Measurements from ENCODE around the gene EFCAB9. TPM values are rescaled to one million over a fixed set of nuclear protein-coding genes. Genes with fewer than 3 reads are reported as not detected.
"Not testable (repeated sequence)": the region's sequence is repeated elsewhere in the genome, so short reads cannot be mapped to it uniquely, and the experiment has no call there.

The EFCAB9 gene
- total RNA-seq, 1 experiment from 2014 or later = not detected

DNA sequence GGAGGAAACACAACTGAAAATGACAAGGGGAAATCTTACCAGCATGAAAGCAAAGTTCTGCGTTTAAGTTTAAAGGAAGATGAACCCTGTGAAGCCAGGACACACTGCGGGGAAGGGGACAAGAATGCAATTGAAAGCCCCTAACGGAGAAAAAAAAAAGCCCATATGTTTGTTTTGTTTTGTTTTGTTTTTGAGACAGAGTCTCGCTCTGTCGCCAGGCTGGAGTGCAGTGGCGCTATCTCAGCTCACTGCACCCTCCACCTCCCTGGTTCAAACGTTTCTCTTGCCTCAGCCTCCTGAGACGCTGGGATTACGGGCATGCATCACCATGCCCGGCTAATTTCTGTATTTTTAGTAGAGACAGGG lies 8.9 kb upstream of the EFCAB9 start:
- in situ Hi-C loops (cut with HindIII; ENCODE audit: low sequenced_read_pairs) = no loop called here

DNA sequence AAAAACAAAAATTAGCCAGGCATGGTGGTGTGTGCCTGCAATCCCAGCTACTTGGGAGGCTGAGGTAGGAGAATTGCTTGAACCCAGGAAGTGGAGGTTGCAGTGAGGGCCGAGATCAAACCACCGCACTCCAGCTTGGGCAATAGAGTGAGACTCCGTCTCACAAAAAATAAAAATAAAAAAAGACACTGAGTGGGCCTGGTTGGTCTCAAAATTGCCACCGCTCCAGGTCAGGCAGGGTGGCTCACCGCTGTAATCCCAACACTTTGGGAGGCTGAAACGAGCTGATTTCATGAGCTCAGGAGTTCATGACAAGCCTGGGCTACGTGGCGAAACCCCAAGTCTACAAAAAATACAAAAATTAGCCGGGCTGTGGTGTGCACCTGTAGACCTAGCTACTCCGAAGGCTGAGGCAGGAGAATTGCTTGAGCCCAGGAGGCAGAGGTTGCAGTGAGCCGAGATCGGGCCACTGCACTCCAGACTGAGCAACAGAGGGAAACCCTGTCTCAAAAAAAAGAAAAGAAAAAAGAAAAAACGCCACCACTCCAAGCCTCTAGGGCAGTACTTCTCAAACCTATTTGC lies 7.8 kb upstream of the EFCAB9 start:
- in situ Hi-C loops (cut with HindIII; ENCODE audit: low sequenced_read_pairs) = no loop called here
- DNase-seq (ENCODE audit: low spot score) = no peak

More for the DNA sequence above, 8.9 kb upstream of the EFCAB9 start:
- DNase-seq (ENCODE audit: low spot score) = peak; percentile 43

DNA sequence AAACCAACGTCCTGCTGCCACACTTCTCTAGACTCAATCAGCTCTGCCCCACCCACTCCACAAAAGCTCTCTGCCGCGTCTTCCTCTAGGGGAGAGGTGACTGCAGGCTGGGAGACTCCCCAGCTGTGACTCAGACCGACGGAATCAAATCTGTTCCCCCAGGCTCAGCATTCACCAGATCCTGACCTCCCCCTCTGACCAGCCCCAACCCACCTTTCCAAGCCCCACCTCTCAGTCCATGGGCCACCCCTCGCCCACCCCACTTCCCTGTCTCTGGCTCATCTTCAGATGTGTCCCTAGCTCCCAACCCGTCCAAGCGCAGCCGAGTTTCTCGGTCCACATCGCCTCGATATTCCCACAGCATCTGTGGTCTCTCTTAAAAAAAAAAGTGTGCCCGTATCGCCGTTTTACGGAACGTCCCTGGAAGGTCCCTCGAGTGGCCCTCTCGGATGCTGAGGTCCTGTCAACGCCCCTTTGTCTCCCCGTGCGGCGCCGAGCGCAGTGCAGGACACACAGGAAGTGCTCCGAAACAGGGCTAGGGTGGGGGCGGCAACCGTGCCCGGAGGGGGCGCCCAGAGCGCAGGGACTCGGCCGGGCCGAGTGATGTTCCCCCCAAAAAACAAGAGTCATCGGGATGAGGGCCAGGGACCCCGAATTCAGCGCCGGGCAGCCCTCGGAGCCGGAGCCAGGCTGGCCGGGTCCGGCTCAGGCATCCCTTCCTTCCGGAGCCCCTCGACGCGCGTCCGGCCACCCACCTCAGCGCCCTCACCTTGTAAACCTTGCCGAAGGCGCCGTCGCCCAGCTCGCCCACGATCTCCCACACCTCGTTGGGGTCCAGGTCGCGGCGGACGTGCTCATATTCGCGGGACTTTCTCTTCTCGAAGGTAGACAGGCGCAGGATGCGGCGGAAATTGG lies 6.6 kb upstream of the EFCAB9 start:
- in situ Hi-C loops (cut with HindIII; ENCODE audit: low sequenced_read_pairs) = no loop called here
- DNase-seq (ENCODE audit: low spot score) = peak; percentile 71

- DNase-seq (ENCODE audit: low spot score) = peak; percentile 91
- in situ Hi-C loops (cut with HindIII; ENCODE audit: low sequenced_read_pairs) = no loop called here
Measured at GRCh38 chr5:172188033-172188892, 5.7 kb upstream of the EFCAB9 start, which contains the start of gene STK10. Gene STK10, minus strand, starts transcription at chr5:172188224. Its CDS starts 182 bp downstream, at chr5:172188042.

DNA sequence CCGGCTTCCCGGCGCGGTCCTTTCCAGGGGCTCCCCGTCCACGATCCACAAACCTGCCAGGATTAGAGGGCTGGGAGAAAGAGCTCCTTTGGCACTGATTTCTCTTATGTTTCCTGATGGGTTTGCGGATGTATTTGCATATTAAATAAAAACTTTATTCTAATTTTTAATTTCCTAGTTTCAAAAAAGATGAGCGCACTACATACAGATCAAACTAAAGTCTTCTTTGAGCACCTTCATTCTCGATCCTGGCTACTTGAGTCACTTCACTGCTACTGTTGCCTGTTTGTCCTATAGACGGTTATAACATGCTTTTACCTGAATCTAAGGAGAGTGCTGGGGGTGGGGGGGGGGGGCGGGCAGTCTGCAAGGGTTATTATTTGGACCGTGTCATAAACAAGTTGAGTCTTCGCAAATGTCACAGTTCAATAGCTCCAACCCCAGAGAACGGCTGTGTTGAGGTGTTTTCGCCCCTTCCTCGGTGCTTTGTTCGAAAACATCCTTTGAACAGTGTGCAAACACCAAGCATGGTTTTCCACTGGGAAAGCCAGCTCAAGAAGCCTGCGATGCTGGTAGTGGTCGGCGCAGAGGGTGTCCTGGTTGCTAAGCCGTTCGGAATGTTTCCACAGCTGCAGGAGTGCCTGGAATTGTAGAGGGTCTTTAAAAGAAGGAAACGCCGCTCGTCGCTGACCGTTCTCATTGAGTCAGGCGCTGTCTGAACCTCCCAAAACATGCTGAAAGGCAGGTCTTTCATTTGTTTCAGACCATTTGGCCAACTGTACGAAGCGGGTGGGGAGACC lies 4.9 kb upstream of the EFCAB9 start:
- in situ Hi-C loops (cut with HindIII; ENCODE audit: low sequenced_read_pairs) = no loop called here
- peak; percentile 65 for DNase-seq (ENCODE audit: low spot score)

GRCh38 chr5:172189693-172190296 lies 4.2 kb upstream of the EFCAB9 start:
- in situ Hi-C loops (cut with HindIII; ENCODE audit: low sequenced_read_pairs) = no loop called here
- DNase-seq (ENCODE audit: low spot score) = no peak

- DNase-seq (ENCODE audit: low spot score) = no peak
- in situ Hi-C loops (cut with HindIII; ENCODE audit: low sequenced_read_pairs) = no loop called here
Measured at GRCh38 chr5:172194985-172195774, 1.2 kb downstream of the EFCAB9 start.

DNA sequence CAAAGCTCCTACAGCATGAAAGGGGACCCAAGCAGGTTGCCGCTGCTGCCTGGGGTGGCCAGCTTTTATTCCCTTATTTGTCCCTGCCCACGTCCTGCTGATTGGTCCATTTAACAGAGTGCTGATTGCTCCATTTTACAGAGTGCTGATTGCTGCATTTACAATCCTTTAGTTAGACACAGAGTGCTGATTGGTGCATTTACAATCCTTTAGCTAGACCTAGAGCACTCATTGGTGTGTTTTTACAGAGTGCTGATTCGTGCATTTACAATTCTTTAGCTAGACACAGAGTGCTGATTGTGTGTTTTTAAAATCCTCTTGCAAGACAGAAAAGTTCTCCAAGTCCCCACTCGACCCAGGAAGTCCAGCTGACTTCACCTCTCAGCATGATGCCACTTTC lies 3.8 kb downstream of the EFCAB9 start:
- DNase-seq (ENCODE audit: low spot score); in situ Hi-C loops (cut with HindIII; ENCODE audit: low sequenced_read_pairs): not testable (repeated sequence)

- in situ Hi-C loops (cut with HindIII; ENCODE audit: low sequenced_read_pairs) = no loop called here
- DNase-seq (ENCODE audit: low spot score) = no peak
Measured at GRCh38 chr5:172199446-172199845, 5.5 kb downstream of the EFCAB9 start.

- in situ Hi-C loops (cut with HindIII; ENCODE audit: low sequenced_read_pairs) = no loop called here
- DNase-seq (ENCODE audit: low spot score) = no peak
Measured at GRCh38 chr5:172200476-172200875, 6.5 kb downstream of the EFCAB9 start.

DNA sequence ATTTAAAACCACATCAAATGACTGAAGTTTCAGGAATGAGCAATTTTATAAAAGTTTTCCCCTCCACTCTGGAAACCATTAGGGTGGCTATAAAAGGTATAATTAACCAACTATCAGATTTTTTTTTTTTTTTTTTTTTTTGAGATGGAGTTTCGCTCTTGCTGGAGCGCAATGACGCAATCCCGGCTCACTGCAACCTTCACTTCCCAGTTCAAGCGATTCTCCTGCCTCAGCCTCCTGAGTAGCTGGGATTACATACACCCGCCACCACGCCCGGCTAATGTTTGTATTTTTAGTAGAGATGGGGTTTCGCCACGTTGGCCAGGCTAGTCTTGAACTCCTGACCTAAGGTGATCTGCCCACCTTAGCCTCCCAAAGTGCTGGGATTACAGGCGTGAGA lies 12.0 kb downstream of the EFCAB9 start:
- DNase-seq (ENCODE audit: low spot score); in situ Hi-C loops (cut with HindIII; ENCODE audit: low sequenced_read_pairs): not testable (repeated sequence)

DNA sequence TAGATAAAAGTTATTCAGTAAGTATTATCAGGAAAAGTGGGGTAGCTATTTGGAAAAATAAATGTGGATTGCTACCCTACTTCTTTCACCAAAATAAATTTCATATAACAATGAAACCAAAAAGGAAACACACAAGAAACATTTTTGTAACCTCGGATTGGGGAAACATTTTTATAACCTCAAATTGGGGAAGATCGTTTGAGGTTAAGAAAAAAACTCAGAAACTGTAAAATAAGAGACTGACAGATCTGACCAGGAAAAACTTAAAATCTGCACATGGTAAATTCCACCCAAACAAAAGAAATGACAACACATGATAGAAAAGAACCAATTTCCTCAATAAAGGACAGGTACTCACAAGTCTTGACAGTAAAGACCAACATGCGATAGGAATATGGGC lies 13.5 kb downstream of the EFCAB9 start:
- no peak for DNase-seq (ENCODE audit: low spot score)
- in situ Hi-C loops (cut with HindIII; ENCODE audit: low sequenced_read_pairs) = no loop called here

- in situ Hi-C loops (cut with HindIII; ENCODE audit: low sequenced_read_pairs) = no loop called here
- no peak for DNase-seq (ENCODE audit: low spot score)
Measured at GRCh38 chr5:172209714-172210113, 15.7 kb downstream of the EFCAB9 start.

GRCh38 chr5:172211676-172212075 lies 17.7 kb downstream of the EFCAB9 start:
- in situ Hi-C loops (cut with HindIII; ENCODE audit: low sequenced_read_pairs) = no loop called here
- DNase-seq (ENCODE audit: low spot score) = peak; percentile 75

DNA sequence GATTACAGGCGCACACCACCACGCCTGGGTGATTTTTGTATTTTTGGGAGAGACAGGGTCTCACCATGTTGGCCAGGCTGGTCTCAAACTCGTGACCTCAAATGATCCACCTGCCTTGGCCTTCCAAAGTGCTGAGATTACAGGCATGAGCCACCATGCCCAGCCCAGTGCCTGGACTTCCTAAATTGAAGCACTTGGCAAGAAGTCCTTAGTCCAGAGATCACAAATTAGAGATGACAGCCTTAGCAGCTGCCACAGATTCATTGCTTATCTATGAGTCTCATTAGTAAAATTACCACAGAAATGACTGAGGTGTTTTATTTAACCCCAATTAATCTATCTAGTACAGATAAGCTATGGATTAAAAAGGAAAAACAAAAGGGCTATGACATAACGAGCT lies 19.2 kb downstream of the EFCAB9 start:
- in situ Hi-C loops (cut with HindIII; ENCODE audit: low sequenced_read_pairs) = no loop called here
- DNase-seq (ENCODE audit: low spot score) = peak; percentile 72

GRCh38 chr5:172216345-172216744 lies 22.4 kb downstream of the EFCAB9 start:
- in situ Hi-C loops (cut with HindIII; ENCODE audit: low sequenced_read_pairs) = no loop called here
- no peak for DNase-seq (ENCODE audit: low spot score)

DNA sequence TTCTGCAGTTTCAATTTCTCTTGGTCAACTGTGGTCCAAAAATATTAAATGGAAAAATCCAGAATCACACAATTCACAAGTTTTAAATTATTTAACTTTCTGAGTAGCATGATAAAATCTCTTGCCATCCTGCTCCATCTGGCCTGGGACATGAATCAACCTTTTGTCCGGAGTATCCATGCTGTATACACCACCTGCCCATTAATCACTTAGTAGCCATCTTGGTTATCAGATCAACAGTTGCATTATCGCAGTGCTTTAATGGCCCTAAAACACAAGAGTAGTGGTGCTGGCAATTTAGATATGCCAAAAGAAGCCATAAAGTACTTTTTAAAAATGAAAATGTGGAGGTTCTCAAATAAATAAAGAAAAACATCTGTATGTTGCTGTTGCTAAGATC lies 25.3 kb downstream of the EFCAB9 start:
- in situ Hi-C loops (cut with HindIII; ENCODE audit: low sequenced_read_pairs) = no loop called here
- no peak for DNase-seq (ENCODE audit: low spot score)

All from G401 (cell line).